Left forelimb (tissue), 1 donor: ENCODE results near the gene MRPL11.
A peak's percentile ranks its signal among the peaks of the same experiment; 100 is the strongest.
"Not testable (repeated sequence)": the region's sequence is repeated elsewhere in the genome, so short reads cannot be mapped to it uniquely, and the experiment has no call there.

Source experiments
- DNase-seq: peaks from one replicate; pipeline ENCODE4 v3.0.0-alpha.2; 2018; ENCODE audit warnings: low spot score

Gene MRPL11

GRCh38 chr11:66431287-66431686, 7.4 kb downstream of the MRPL11 start:
- not testable (repeated sequence) for DNase-seq

DNA sequence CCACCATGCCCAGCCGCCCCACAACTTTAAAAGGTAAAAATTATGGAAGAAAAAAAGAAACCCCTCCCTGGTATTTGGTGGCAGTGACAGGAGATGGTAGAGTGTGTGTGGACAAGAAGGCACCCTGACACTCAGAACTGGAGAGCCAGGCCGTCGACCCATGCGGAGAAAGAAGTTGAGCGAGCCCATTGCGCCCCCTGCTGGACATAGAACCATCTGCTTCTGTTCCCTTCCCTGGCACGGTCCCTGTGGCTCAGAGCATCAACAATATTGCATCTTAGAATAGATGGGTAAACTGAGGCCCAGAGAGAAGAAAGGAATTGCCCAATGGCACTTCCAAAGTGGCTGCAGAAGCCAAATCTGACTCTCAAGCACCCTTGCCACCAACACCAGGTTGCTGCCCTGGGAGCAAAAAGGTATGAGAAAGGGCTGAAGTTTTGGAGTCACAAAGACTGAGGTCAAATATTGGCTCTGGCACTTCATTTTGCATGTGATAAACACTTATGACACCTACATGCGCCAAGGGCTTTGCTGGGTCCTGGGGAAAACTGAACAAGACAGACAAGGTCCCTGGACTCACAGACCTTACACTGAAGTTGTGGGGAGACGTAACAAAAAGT, 8.6 kb downstream of the MRPL11 start:
- no peak for DNase-seq

DNA sequence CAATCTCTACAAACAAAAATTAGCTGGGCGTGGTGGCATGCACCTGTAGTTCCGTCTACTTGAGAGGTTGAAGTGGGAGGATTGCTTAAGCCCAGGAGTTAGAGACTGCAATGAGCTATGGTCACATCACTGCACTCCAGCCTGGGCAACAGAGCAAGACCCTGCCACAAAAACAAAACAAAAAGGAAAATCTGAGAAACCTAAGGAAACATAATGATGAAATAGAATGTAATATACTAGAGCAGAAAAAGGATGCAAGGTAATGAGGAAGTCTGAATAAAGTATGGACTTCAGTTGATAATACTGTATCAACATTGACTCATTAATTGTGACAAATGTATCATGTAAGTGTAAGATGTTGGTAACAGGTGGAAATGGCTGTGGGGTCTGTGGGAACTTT, 9.7 kb downstream of the MRPL11 start:
- no peak for DNase-seq

GRCh38 chr11:66426314-66426713, 12.3 kb downstream of the MRPL11 start:
- no peak for DNase-seq

GRCh38 chr11:66421492-66422205, 17.0 kb downstream of the MRPL11 start:
- peak; percentile 93 for DNase-seq

- no peak for DNase-seq
Observed at GRCh38 chr11:66420671-66421476, 17.8 kb downstream of the MRPL11 start, which contains the start of gene NPAS4. Gene NPAS4, plus strand, starts transcription at chr11:66421035. Its CDS starts 145 bp downstream, at chr11:66421180.

GRCh38 chr11:66419825-66420224, 18.8 kb downstream of the MRPL11 start:
- no peak for DNase-seq

DNA sequence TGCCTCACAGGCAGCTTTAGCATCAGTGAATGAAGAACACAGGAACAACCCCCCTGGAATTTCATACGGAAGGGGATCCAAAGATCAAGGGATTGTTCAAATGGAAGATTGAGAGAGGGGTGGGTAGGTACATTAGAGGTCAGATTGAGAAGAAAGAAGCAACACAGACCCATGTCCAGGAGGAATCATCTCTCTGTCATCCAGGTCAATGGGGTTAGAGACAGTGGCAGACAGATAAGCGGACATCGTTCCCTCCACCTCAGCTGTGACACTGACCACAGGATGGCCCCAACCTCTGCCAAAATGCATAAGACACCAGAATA, 19.7 kb downstream of the MRPL11 start:
- no peak for DNase-seq

GRCh38 chr11:66418168-66418985, 20.3 kb downstream of the MRPL11 start:
- DNase-seq: no peak

DNA sequence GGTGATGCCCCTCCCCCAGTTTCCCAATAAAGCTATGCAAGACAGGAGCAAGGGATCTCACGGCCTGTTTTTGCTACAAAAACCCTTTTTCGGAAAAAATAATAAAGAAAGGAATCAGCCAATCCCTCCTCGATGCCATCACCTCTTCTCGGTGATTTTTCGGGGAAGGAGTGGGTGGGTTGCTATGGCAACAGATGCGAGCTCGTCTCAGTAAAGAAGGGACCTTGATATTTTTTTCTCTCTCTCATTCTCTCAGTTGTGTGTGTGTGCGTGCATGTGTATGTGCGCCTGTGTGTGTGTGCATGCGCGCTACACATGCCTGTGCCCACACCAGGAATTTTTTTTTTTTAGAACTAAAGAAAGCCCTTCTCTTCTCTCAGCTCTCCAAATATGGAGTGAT, 21.6 kb downstream of the MRPL11 start:
- no peak for DNase-seq

DNA sequence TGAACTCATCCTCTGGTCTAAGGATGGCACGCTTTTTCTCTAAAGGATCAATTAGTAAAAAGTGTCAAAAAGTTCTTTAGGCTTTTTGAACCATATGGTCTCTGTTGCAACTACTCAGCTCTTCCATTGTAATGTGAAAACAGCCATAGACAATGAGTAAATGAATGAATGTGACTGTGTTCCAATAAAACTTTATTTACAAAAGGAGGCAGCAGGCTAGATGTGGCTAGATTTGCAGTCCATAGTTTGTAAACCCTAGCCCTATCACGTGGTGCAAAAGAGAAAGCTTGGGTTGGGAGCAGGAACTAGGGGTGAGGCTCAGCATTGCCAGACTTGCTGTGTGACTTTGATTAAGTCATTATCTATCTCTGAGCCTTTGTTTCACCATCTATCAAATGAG, 23.2 kb downstream of the MRPL11 start:
- DNase-seq: no peak

GRCh38 chr11:66414120-66414934, 24.3 kb downstream of the MRPL11 start:
- no peak for DNase-seq

- no peak for DNase-seq
Observed at GRCh38 chr11:66413167-66413566, 25.5 kb downstream of the MRPL11 start.

GRCh38 chr11:66412110-66412509, 26.5 kb downstream of the MRPL11 start:
- no peak for DNase-seq

GRCh38 chr11:66411323-66411722, 27.3 kb downstream of the MRPL11 start:
- DNase-seq: no peak

DNA sequence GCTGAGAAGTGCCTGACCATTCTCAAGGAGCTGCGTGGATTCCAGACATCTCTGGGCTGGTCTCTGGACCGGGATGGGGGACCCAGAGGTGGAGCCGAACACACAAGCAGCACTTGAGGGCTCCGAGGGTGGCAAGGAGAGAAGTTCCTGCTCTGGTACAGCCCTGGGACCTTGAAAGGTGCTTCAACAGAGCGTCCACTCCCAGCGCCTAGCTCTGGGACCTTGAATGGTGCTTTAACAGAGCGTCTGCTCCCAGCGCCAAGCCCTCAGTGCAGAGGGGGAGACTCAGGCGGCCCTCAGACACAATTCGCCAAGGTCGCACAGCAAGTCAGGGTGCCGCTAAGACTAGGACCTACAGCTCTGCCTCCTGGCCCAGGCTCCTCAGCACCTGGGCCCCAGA, 28.5 kb downstream of the MRPL11 start:
- no peak for DNase-seq

DNA sequence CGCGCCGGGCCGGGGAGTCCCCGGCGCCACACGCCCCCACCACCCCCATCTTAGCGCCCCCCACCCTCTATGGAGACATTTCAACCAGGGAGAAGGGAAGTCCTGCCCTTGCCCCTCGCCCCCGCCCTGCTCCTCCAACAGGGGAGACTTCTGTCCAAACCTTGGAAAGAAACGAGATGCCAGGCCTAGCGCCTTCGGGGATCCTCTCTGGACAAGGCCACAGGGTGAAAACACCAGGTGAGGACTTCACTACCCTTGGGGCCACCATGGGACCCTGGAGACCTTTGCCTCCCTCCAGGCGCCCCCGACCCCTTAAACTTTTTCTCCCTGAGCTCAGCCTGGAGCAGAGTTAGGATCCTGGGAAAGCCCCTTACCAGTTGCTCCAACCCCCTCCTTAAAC, 29.4 kb downstream of the MRPL11 start:
- DNase-seq: no peak

GRCh38 chr11:66408488-66409214, 30.0 kb downstream of the MRPL11 start:
- peak; percentile 93 for DNase-seq

DNA sequence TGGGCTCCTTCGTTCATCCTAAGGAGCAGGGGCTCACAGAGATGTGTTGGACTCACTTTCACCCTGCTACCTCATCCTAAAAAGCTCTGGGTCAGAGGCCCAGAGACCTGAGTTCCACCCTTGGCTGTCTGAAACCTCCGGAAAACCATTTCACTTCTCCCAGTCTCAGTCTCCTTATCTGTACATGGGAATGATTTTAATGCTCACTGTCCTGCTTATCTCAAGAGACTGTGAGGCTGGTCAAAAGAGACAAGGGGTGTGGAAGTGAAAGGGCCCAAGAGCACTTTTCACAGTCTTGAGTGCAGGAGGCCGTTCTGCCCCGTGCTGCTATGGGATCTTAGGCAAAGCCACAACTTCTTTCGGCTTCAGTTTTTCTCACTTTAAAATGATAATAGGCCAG, 31.0 kb downstream of the MRPL11 start:
- DNase-seq: no peak

GRCh38 chr11:66393954-66394353, 44.7 kb downstream of the MRPL11 start:
- no peak for DNase-seq

DNA sequence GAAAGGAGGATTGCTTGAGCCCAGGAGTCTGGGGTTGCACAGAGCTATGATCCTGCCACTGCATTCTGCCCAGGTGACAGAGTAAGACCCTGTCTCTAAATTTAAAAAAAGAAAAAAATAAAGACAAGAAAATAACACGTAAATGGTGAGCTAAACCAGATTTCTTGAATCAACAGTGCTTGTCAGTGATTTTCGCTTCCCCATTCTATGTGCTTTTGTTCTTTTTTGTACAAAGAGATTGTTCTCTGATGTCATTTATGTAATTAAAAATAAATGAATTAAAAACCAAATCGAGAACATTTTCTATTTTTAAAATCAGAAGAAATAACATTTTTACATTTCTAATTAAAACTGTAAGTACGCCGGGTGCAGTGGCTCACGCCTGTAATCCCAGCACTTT, 47.3 kb downstream of the MRPL11 start:
- no peak for DNase-seq
